IPS-15b (cell line): ENCODE results near the gene SLC16A9.

Experiments used
- H3K27me3 ChIP-seq: one replicate; pipeline ENCODE4 v1.6.1; 2013; ENCODE audit warnings: low read length; ENCODE audit not compliant: control insufficient read depth, insufficient read depth
- H3K36me3 ChIP-seq: one replicate; pipeline ENCODE4 v1.6.1; 2013; ENCODE audit warnings: low read length; ENCODE audit not compliant: control insufficient read depth, insufficient read depth
- H3K4me1 ChIP-seq: one replicate; pipeline ENCODE4 v1.6.1; 2013; ENCODE audit warnings: mild to moderate bottlenecking, low read length; ENCODE audit not compliant: control insufficient read depth, insufficient read depth
- H3K4me3 ChIP-seq: one replicate; pipeline ENCODE4 v1.5.1; 2013; ENCODE audit warnings: low read depth, low read length
- H3K9ac ChIP-seq: one replicate; pipeline ENCODE4 v1.6.1; 2013; ENCODE audit warnings: low read depth, mild to moderate bottlenecking, low read length
- H3K9me3 ChIP-seq: one replicate; pipeline ENCODE4 v1.6.1; 2013; ENCODE audit warnings: mild to moderate bottlenecking, low read length; ENCODE audit not compliant: control insufficient read depth, insufficient read depth

The SLC16A9 gene

GRCh38 chr10:59711871-59712494 lies 2.3 kb upstream of the SLC16A9 start:
- Histone ChIP-seq H3K9ac (no peak overlapping the region), H3K36me3 (no peaks in the 10 kb centered on the region), H3K4me3 (no peak overlapping the region), H3K27me3 (peaks cover 9% of the 10 kb centered on the region), H3K9me3 (no peaks in the 10 kb centered on the region), H3K4me1 (peaks cover 8% of the 10 kb centered on the region)

GRCh38 chr10:59708816-59709394 lies 745 bp downstream of the SLC16A9 start:
- peak overlapping the region; percentile 71 for H3K4me3 ChIP-seq
- H3K9me3 ChIP-seq = no peaks in the 10 kb centered on the region
- H3K27me3 ChIP-seq = peaks cover 9% of the 10 kb centered on the region
- H3K36me3 ChIP-seq = no peaks in the 10 kb centered on the region
- H3K9ac ChIP-seq = peak overlapping the region; percentile 92
- peaks cover 22% of the 10 kb centered on the region for H3K4me1 ChIP-seq

GRCh38 chr10:59706851-59707797 lies 2.5 kb downstream of the SLC16A9 start:
- Histone ChIP-seq H3K27me3 (peaks cover 8% of the 10 kb centered on the region), H3K9ac (no peak overlapping the region)

GRCh38 chr10:59705931-59706330 lies 3.7 kb downstream of the SLC16A9 start:
- Histone ChIP-seq H3K9me3 (no peaks in the 10 kb centered on the region), H3K4me3 (no peak overlapping the region), H3K4me1 (peaks cover 20% of the 10 kb centered on the region), H3K27me3 (peaks cover 2% of the 10 kb centered on the region), H3K36me3 (no peaks in the 10 kb centered on the region), H3K9ac (no peak overlapping the region)

More at GRCh38 chr10:59706851-59707797, 2.5 kb downstream of the SLC16A9 start:
- Histone ChIP-seq H3K4me3 (peak overlapping the region; percentile 71), H3K36me3 (no peaks in the 10 kb centered on the region), H3K4me1 (peaks cover 22% of the 10 kb centered on the region), H3K9me3 (no peaks in the 10 kb centered on the region)

GRCh38 chr10:59704630-59705029 lies 5.0 kb downstream of the SLC16A9 start:
- Histone ChIP-seq H3K4me1 (peaks cover 20% of the 10 kb centered on the region), H3K4me3 (no peak overlapping the region), H3K9ac (no peak overlapping the region), H3K27me3 (no peaks in the 10 kb centered on the region), H3K9me3 (no peaks in the 10 kb centered on the region), H3K36me3 (no peaks in the 10 kb centered on the region)

GRCh38 chr10:59702347-59702746 lies 7.3 kb downstream of the SLC16A9 start:
- H3K4me1 ChIP-seq = peaks cover 14% of the 10 kb centered on the region
- no peak overlapping the region for H3K4me3 ChIP-seq
- no peaks in the 10 kb centered on the region for H3K27me3 ChIP-seq
- H3K36me3 ChIP-seq = no peaks in the 10 kb centered on the region
- H3K9ac ChIP-seq = no peak overlapping the region
- no peaks in the 10 kb centered on the region for H3K9me3 ChIP-seq

- no peak overlapping the region for H3K4me3 ChIP-seq
- H3K9me3 ChIP-seq = no peaks in the 10 kb centered on the region
- peaks cover 8% of the 10 kb centered on the region for H3K4me1 ChIP-seq
- H3K36me3 ChIP-seq = no peaks in the 10 kb centered on the region
- no peak overlapping the region for H3K9ac ChIP-seq
- no peaks in the 10 kb centered on the region for H3K27me3 ChIP-seq
Measured at GRCh38 chr10:59700709-59701108, 8.9 kb downstream of the SLC16A9 start.

- H3K4me3 ChIP-seq = no peak overlapping the region
- no peaks in the 10 kb centered on the region for H3K4me1 ChIP-seq
- H3K9ac ChIP-seq = no peak overlapping the region
- H3K9me3 ChIP-seq = no peaks in the 10 kb centered on the region
- no peaks in the 10 kb centered on the region for H3K27me3 ChIP-seq
- no peaks in the 10 kb centered on the region for H3K36me3 ChIP-seq
Measured at GRCh38 chr10:59698326-59698725, 11.3 kb downstream of the SLC16A9 start.

- Histone ChIP-seq H3K4me1 (no peaks in the 10 kb centered on the region), H3K9ac (no peak overlapping the region), H3K27me3 (no peaks in the 10 kb centered on the region), H3K4me3 (no peak overlapping the region), H3K36me3 (no peaks in the 10 kb centered on the region), H3K9me3 (no peaks in the 10 kb centered on the region)
Measured at GRCh38 chr10:59695637-59696036, 14.0 kb downstream of the SLC16A9 start.

GRCh38 chr10:59694936-59695335 lies 14.7 kb downstream of the SLC16A9 start:
- Histone ChIP-seq H3K4me3 (no peak overlapping the region), H3K27me3 (no peaks in the 10 kb centered on the region), H3K36me3 (no peaks in the 10 kb centered on the region), H3K9me3 (no peaks in the 10 kb centered on the region), H3K4me1 (no peaks in the 10 kb centered on the region), H3K9ac (no peak overlapping the region)

- Histone ChIP-seq H3K4me1 (no peaks in the 10 kb centered on the region), H3K4me3 (no peak overlapping the region), H3K9ac (no peak overlapping the region), H3K36me3 (no peaks in the 10 kb centered on the region), H3K27me3 (no peaks in the 10 kb centered on the region), H3K9me3 (no peaks in the 10 kb centered on the region)
Measured at GRCh38 chr10:59692113-59692512, 17.5 kb downstream of the SLC16A9 start.
